WTC11 (cell line): ENCODE measurements around the gene PPP6C. TPM values are rescaled to one million over a fixed set of nuclear protein-coding genes. Genes with fewer than 3 reads are reported as not detected.
A peak's percentile ranks its signal among the peaks of the same experiment; 100 is the strongest.

Source experiments
- ATAC-seq: fragments of 200-7000 bp; cut with Tn5 transposase; 2 replicates; pipeline ENCODE4 v1.10.0; 2021; ENCODE audit warnings: mild to moderate bottlenecking, moderate library complexity
- CTCF ChIA-PET: fragments of 300-600 bp; sonication (Branson Sonifier 250); formaldehyde crosslinking; loops from one replicate; lab custom pipeline; 2021; ENCODE audit warnings: antibody characterized with exemption; lab: Charles Lee
- POLR2A ChIA-PET: fragments of 350-600 bp; sonication (Branson Sonifier 250); formaldehyde crosslinking; loops from one replicate; lab custom pipeline; 2021; ENCODE audit warnings: antibody characterized with exemption; lab: Charles Lee
- DNase-seq: peaks from one replicate; pipeline ENCODE4 v3.0.0; 2021; ENCODE audit warnings: low spot score
- H3K27ac Mint-ChIP-seq: 2 replicates; pipeline ENCODE4 v1.8.0; 2021; ENCODE audit warnings: mixed read lengths
- H3K27me3 Mint-ChIP-seq: 2 replicates; pipeline ENCODE4 v1.8.0; 2021; ENCODE audit warnings: low read depth, mild to moderate bottlenecking, moderate library complexity, mixed read lengths
- H3K36me3 Mint-ChIP-seq: 2 replicates; pipeline ENCODE4 v1.8.0; 2021; ENCODE audit warnings: mixed read lengths
- H3K4me1 Mint-ChIP-seq: 2 replicates; pipeline ENCODE4 v1.8.0; 2022; ENCODE audit warnings: mixed read lengths
- H3K4me3 Mint-ChIP-seq: 2 replicates; pipeline ENCODE4 v1.8.0; 2021; ENCODE audit warnings: mild to moderate bottlenecking, moderate library complexity, mixed read lengths
- H3K9me3 Mint-ChIP-seq: 2 replicates; pipeline ENCODE4 v1.8.0; 2021; ENCODE audit warnings: mixed read lengths
- ATF1 ChIP-seq: sonication (generic); formaldehyde crosslinking; IDR thresholded peaks from 2 replicates; pipeline ENCODE4 v1.8.1; 2023; ENCODE audit warnings: mild to moderate bottlenecking, moderate library complexity, missing genetic modification reagents
- CBFB ChIP-seq: sonication (generic); formaldehyde crosslinking; IDR thresholded peaks from 2 replicates; pipeline ENCODE4 v1.8.1; 2022; ENCODE audit warnings: mild to moderate bottlenecking, low read depth, missing genetic modification reagents
- CDX4 ChIP-seq: fragments of 250-450 bp; sonication (Bioruptor Pico); IDR thresholded peaks from 2 replicates; pipeline ENCODE4 v1.9.0; 2021; ENCODE audit warnings: moderate library complexity, mild to moderate bottlenecking, inconsistent platforms, borderline replicate concordance
- CREM ChIP-seq: sonication (generic); formaldehyde crosslinking; IDR thresholded peaks from 2 replicates; pipeline ENCODE4 v1.8.1; 2022; ENCODE audit warnings: mild to moderate bottlenecking, missing genetic modification reagents, moderate library complexity
- ESRRA ChIP-seq: sonication (generic); formaldehyde crosslinking; IDR thresholded peaks from 2 replicates; pipeline ENCODE4 v1.8.1; 2022; ENCODE audit warnings: mild to moderate bottlenecking, missing genetic modification reagents, borderline replicate concordance
- ETV6 ChIP-seq: sonication (generic); formaldehyde crosslinking; IDR thresholded peaks from 2 replicates; pipeline ENCODE4 v1.8.1; 2022; ENCODE audit warnings: mild to moderate bottlenecking, missing genetic modification reagents
- GABPB1 ChIP-seq: sonication (generic); formaldehyde crosslinking; IDR thresholded peaks from 2 replicates; pipeline ENCODE4 v1.8.1; 2023; ENCODE audit warnings: mild to moderate bottlenecking, missing genetic modification reagents
- GTF2I ChIP-seq: fragments of 250-450 bp; sonication (Bioruptor Pico); conservative IDR thresholded peaks from 2 replicates; pipeline ENCODE4 v1.4.0; 2021; ENCODE audit warnings: mild to moderate bottlenecking
- HMGA2 ChIP-seq: fragments of 250-450 bp; sonication (Bioruptor Pico); IDR thresholded peaks from 2 replicates; pipeline ENCODE4 v1.4.0; 2021; ENCODE audit warnings: mild to moderate bottlenecking, moderate library complexity
- IRF2 ChIP-seq: sonication (generic); formaldehyde crosslinking; IDR thresholded peaks from 2 replicates; pipeline ENCODE4 v1.8.0; 2022; ENCODE audit warnings: low read depth, missing genetic modification reagents, borderline replicate concordance
- MYBL2 ChIP-seq: sonication (generic); formaldehyde crosslinking; IDR thresholded peaks from 2 replicates; pipeline ENCODE4 v1.8.1; 2023; ENCODE audit warnings: mild to moderate bottlenecking, moderate library complexity, missing genetic modification reagents
- OVOL2 ChIP-seq: fragments of 250-450 bp; sonication (Bioruptor Pico); IDR thresholded peaks from 2 replicates; pipeline ENCODE4 v1.9.0; 2021; ENCODE audit warnings: mild to moderate bottlenecking, borderline replicate concordance
- PRDM15 ChIP-seq: sonication (generic); formaldehyde crosslinking; IDR thresholded peaks from 2 replicates; pipeline ENCODE4 v1.8.0; 2022; ENCODE audit warnings: missing genetic modification reagents
- TCF7 ChIP-seq: sonication (generic); formaldehyde crosslinking; IDR thresholded peaks from 2 replicates; pipeline ENCODE4 v1.8.0; 2022; ENCODE audit warnings: mild to moderate bottlenecking, low read depth, missing genetic modification reagents, moderate library complexity
- TEAD1 ChIP-seq: sonication (generic); formaldehyde crosslinking; IDR thresholded peaks from 2 replicates; pipeline ENCODE4 v1.8.0; 2022; ENCODE audit warnings: mild to moderate bottlenecking, missing genetic modification reagents
- TEAD4 ChIP-seq: sonication (generic); formaldehyde crosslinking; IDR thresholded peaks from 2 replicates; pipeline ENCODE4 v1.8.0; 2022; ENCODE audit warnings: mild to moderate bottlenecking, missing genetic modification reagents
- ZNF121 ChIP-seq: sonication (generic); formaldehyde crosslinking; IDR thresholded peaks from 2 replicates; pipeline ENCODE4 v1.8.0; 2023; ENCODE audit warnings: missing genetic modification reagents
- ZNF281 ChIP-seq: sonication (generic); formaldehyde crosslinking; IDR thresholded peaks from 2 replicates; pipeline ENCODE4 v1.8.0; 2023; ENCODE audit warnings: mild to moderate bottlenecking, missing genetic modification reagents
- total RNA-seq: library from RNA; stranded (reverse); gene quantifications from 3 replicates; pipeline ENCODE4 v1.2.3, GENCODE V29; 2021
- TF ChIP-seq, protein P1 (sequence below): sonication (generic); formaldehyde crosslinking; IDR thresholded peaks from 2 replicates; pipeline ENCODE4 v1.8.1; 2023; ENCODE audit warnings: mild to moderate bottlenecking, missing genetic modification reagents
- TF ChIP-seq, protein P2 (sequence below): fragments of 250-450 bp; sonication (Bioruptor Pico); IDR thresholded peaks from 2 replicates; pipeline ENCODE4 v1.9.0; 2021; ENCODE audit warnings: mild to moderate bottlenecking

Gene PPP6C
- total RNA-seq, 1 experiment from 2014 or later, result 40.9 TPM

DNA sequence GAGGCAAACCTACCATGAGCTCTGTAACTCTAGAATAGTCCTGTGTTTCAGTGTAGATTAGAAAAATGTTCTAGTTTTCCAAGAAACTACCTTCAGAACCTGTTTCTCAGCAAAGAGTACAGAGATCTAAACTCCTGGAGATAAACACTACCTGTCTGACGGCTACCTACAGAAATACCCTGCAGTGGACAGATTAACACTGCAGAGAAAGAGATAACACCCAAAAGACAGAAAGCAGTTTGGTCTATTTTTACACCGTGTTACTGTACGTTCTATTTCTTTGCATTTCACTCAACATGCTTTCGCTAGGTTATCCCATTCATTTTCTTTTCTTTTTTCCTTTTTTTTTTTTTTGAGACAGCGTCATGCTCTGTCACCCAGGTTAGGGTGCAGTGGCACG is 57.8 kb downstream of the PPP6C start:
- ATAC-seq, result no peak
- Mint-ChIP-seq H3K27me3 (no peaks in the 10 kb centered on the region), H3K27ac (no peak overlapping the region), H3K9me3 (no peaks in the 10 kb centered on the region), H3K4me3 (no peak overlapping the region)
- TF ChIP-seq PRDM15 (CRISPR knock-in tag) (no peak), ETV6 (CRISPR knock-in tag) (no peak), CREM (CRISPR knock-in tag) (no peak)
- TF ChIP-seq, all 79 proteins: peak for 0
- H3K36me3 Mint-ChIP-seq, result 0 out of 2 replicates have a peak, but pooled peaks cover 2% of the 10 kb centered on the region
- no peak for DNase-seq
- ChIA-PET POLR2A (no interaction called here), CTCF (interaction anchor here (0.6 to 1.7 kb wide), 2 partner anchors 10 to 12 kb away, joined by 3 to 7 read pairs; partner anchors contain the start of gene SCAI)
- no peaks in the 10 kb centered on the region for H3K4me1 Mint-ChIP-seq

DNA sequence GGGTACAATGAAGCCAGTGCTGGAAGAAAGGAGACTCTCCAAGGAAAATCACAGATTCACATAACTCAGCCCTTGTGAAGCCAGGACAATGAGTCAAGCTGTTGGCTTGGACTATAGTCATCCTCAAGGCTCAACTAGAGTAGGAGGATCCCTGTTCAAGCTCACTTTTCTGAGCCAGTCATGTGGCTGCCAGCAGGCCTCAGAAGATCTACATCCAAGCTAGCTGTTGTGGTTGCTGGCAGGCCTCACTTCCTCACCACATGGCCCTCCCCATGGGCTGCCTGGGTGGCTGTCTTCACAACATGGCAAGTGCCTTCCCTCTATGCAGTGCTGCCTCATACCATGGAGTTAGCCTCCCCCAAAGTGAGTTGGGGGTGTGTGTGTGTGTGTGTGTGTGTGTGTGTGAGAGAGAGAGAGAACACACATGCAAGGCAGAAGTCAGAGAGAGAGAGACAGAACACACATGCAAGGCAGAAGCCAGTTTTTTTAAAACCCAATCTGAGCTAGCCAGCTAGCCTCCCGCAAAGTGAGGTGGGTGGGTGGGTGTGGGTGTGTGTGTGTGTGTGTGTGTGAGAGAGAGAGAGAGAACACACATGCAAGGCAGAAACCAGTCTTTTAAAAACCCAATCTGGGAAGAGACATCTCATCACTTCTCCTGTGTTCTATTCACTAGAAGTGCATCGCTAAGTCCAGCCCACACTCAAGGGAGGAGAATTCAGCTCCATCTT is 63.4 kb downstream of the PPP6C start:
- DNase-seq, result no peak
- TF ChIP-seq, protein P1, sequence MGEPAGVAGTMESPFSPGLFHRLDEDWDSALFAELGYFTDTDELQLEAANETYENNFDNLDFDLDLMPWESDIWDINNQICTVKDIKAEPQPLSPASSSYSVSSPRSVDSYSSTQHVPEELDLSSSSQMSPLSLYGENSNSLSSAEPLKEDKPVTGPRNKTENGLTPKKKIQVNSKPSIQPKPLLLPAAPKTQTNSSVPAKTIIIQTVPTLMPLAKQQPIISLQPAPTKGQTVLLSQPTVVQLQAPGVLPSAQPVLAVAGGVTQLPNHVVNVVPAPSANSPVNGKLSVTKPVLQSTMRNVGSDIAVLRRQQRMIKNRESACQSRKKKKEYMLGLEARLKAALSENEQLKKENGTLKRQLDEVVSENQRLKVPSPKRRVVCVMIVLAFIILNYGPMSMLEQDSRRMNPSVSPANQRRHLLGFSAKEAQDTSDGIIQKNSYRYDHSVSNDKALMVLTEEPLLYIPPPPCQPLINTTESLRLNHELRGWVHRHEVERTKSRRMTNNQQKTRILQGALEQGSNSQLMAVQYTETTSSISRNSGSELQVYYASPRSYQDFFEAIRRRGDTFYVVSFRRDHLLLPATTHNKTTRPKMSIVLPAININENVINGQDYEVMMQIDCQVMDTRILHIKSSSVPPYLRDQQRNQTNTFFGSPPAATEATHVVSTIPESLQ (CRISPR knock-in tag), result no peak
- TF ChIP-seq ESRRA (CRISPR knock-in tag), result no peak
- TF ChIP-seq ETV6 (CRISPR knock-in tag), result no peak
- TF ChIP-seq TCF7 (CRISPR knock-in tag), result no peak
- TF ChIP-seq, protein P2, sequence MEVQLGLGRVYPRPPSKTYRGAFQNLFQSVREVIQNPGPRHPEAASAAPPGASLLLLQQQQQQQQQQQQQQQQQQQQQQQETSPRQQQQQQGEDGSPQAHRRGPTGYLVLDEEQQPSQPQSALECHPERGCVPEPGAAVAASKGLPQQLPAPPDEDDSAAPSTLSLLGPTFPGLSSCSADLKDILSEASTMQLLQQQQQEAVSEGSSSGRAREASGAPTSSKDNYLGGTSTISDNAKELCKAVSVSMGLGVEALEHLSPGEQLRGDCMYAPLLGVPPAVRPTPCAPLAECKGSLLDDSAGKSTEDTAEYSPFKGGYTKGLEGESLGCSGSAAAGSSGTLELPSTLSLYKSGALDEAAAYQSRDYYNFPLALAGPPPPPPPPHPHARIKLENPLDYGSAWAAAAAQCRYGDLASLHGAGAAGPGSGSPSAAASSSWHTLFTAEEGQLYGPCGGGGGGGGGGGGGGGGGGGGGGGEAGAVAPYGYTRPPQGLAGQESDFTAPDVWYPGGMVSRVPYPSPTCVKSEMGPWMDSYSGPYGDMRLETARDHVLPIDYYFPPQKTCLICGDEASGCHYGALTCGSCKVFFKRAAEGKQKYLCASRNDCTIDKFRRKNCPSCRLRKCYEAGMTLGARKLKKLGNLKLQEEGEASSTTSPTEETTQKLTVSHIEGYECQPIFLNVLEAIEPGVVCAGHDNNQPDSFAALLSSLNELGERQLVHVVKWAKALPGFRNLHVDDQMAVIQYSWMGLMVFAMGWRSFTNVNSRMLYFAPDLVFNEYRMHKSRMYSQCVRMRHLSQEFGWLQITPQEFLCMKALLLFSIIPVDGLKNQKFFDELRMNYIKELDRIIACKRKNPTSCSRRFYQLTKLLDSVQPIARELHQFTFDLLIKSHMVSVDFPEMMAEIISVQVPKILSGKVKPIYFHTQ (CRISPR knock-in tag), result no peak
- TF ChIP-seq MYBL2 (CRISPR knock-in tag), result no peak
- no peak for TF ChIP-seq ATF1 (CRISPR knock-in tag)
- TF ChIP-seq GABPB1 (CRISPR knock-in tag), result no peak
- no peak for TF ChIP-seq GTF2I
- no peak for TF ChIP-seq OVOL2 (CRISPR knock-in tag)
- TF ChIP-seq HMGA2 (CRISPR knock-in tag), result no peak

DNA sequence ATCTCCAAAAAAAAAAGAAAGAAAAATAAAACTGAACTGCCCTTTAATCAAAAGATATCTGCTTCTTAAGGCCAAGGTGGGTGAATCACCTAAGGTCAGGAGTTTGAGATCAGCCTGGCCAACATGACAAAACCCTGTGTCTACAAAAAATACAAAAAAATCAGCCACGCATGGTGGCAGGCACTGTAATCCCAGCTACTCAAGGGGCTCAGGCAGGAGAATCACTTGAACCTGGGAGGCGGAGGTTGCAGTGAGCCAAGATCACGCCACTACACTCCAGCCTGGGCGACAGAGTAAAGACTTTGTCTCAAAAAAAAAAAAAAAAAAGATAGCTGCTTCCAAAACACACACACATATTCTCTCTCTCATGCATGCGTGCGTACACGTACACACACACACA is 64.1 kb downstream of the PPP6C start:
- H3K27me3 Mint-ChIP-seq, result no peaks in the 10 kb centered on the region
- POLR2A ChIA-PET, result no interaction called here
- no peak for TF ChIP-seq CDX4
- no peak for TF ChIP-seq GTF2I
- TF ChIP-seq OVOL2 (CRISPR knock-in tag), result no peak
- no peak for TF ChIP-seq ZNF281
- TF ChIP-seq MYBL2 (CRISPR knock-in tag), result no peak
- TF ChIP-seq ZNF121 (CRISPR knock-in tag), result no peak
- TF ChIP-seq TEAD4, result no peak
- no peak for TF ChIP-seq CBFB
- no peak for TF ChIP-seq TEAD1 (CRISPR knock-in tag)
- no peak for TF ChIP-seq IRF2 (CRISPR knock-in tag)

More for the DNA sequence above, 63.4 kb downstream of the PPP6C start:
- CTCF ChIA-PET, result interaction anchor here (0.6 kb wide), 1 partner anchor 15 kb away, joined by 3 read pairs; no protein-coding TSS in a partner anchor
- Mint-ChIP-seq H3K36me3 (0 out of 2 replicates have a peak, but pooled peaks cover 2% of the 10 kb centered on the region), H3K27ac (peak overlapping the region; percentile 95), H3K9me3 (no peaks in the 10 kb centered on the region), H3K27me3 (no peaks in the 10 kb centered on the region), H3K4me3 (no peak overlapping the region), H3K4me1 (peaks cover 9% of the 10 kb centered on the region)
- peak; percentile 34 for ATAC-seq
- POLR2A ChIA-PET, result no interaction called here

More for the DNA sequence above, 64.1 kb downstream of the PPP6C start:
- ATAC-seq (no peak), DNase-seq (no peak)
- Mint-ChIP-seq H3K4me3 (no peak overlapping the region), H3K27ac (peak overlapping the region; percentile 95), H3K36me3 (0 out of 2 replicates have a peak, but pooled peaks cover 2% of the 10 kb centered on the region), H3K9me3 (no peaks in the 10 kb centered on the region), H3K4me1 (peaks cover 15% of the 10 kb centered on the region)
- CTCF ChIA-PET, result no interaction called here
